ENCODE results near the gene ABCG4.

DNA sequence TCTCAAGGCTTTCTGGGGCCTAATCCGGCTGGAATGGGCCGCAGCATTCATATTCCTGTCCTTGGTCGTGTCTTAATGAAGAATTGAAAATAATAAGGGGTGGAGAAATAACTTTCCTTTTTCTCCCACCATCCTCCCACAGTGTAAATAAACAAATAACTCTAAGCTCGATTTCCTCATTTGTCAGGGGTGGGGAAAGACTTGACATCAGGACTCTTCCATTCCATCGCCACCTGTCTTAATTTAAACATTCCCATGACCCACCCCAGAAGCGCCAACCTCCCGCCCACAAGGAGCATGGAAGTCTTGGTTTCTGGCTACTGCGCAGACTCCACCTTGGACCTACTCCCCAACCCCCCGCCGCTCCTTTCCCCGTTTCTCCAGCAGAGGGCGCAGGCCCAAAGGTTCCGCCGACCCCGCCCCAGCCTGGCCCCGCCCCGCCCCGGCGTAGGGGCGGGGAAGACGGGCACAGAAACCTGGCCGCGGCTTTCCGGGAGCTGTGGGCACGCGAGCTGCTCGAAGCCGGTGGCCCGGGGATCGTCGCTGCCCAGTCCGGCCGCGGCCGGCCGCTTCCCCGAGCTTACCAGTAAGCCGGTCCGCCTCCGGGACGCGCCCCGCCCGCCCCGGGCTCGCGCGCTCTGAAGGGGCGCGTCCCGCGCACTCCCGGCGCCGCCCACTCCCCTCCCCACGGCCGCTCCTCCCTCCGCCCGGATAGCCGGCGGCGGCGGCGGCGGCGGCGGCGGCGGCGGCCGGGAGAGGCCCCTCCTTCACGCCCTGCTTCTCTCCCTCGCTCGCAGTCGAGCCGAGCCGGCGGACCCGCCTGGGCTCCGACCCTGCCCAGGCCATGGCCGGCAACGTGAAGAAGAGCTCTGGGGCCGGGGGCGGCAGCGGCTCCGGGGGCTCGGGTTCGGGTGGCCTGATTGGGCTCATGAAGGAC lies 57.0 kb downstream of the ABCG4 start, which contains the start of gene CBL:
- TF ChIP-seq, protein P1, sequence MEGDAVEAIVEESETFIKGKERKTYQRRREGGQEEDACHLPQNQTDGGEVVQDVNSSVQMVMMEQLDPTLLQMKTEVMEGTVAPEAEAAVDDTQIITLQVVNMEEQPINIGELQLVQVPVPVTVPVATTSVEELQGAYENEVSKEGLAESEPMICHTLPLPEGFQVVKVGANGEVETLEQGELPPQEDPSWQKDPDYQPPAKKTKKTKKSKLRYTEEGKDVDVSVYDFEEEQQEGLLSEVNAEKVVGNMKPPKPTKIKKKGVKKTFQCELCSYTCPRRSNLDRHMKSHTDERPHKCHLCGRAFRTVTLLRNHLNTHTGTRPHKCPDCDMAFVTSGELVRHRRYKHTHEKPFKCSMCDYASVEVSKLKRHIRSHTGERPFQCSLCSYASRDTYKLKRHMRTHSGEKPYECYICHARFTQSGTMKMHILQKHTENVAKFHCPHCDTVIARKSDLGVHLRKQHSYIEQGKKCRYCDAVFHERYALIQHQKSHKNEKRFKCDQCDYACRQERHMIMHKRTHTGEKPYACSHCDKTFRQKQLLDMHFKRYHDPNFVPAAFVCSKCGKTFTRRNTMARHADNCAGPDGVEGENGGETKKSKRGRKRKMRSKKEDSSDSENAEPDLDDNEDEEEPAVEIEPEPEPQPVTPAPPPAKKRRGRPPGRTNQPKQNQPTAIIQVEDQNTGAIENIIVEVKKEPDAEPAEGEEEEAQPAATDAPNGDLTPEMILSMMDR (IDR thresholded peaks at IDR 0.05; ENCODE audit: low read depth, low read length, missing input control), result peak; percentile 84
- no peak for TF ChIP-seq FOXA1 (IDR thresholded peaks at IDR 0.05)
- TF ChIP-seq, protein P2, sequence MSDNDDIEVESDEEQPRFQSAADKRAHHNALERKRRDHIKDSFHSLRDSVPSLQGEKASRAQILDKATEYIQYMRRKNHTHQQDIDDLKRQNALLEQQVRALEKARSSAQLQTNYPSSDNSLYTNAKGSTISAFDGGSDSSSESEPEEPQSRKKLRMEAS (IDR thresholded peaks at IDR 0.05), result no peak
